ENCODE data around the gene BMAL1. TPM values are rescaled to one million over a fixed set of nuclear protein-coding genes. Genes with fewer than 3 reads are reported as not detected.
A peak's percentile ranks its signal among the peaks of the same experiment; 100 is the strongest.

Gene BMAL1
- total RNA-seq, 2 donors from 2014 or later, result 61.4 to 82.1 TPM

DNA sequence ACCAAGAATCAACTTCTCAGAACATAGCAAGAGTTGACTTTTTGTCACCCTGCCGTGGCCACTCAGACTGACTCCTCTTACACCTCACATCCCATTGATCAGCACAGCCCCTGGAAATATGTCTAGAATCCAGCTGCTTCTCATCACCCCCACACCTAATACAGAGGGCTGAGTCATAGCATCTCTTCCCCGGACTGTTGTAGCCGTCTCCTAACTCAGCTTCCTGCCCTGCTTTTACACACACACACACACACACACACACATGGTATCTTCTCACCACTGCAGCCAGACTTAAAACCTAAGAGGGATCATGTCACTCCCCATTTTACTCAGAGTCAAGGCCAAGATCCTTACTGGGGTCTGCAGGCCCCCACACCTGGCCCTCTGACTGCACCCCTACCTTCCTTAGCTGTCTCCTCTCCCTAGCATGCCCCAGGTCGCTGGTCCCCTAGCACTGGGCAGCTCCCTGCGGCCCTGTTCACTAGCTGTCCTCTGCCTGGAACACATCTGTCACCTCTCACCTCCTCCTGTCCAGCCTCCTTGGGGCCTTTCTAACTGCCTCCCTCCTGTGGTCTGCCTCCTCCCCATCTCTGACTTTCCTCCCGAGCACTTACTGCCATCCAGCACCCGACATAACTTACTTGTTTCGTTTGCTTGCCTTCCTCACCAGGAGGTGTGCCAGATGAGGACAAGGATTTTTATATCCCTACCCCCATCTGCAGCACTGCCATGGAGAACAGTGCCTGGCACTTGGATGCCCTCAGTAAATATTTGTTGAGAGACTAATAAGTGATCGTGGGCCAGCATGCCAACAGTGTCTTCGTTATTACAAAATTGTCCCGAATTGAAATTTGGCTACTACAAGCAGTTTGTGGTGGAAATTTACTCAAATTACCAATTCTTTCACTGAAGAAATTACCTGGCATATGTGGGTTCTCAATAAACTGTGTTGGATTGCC is 61.9 kb downstream of the BMAL1 start:
- no peaks in the 10 kb centered on the region for H3K9me3 Mint-ChIP-seq
- H3K4me1 Mint-ChIP-seq (ENCODE audit: low read depth in 2 of 2), result peaks cover 58 to 59% of the 10 kb centered on the region in 2 donors
- peak; percentile 72 for DNase-seq (ENCODE audit: low spot score)
- peak overlapping the region; percentile 81 for H3K4me3 Mint-ChIP-seq
- peak overlapping the region; percentile 79 to 86 for H3K27ac Mint-ChIP-seq
- ATAC-seq, result peak; percentile 70 to 78
- no peaks in the 10 kb centered on the region for H3K36me3 Mint-ChIP-seq
- no peaks in the 10 kb centered on the region for H3K27me3 Mint-ChIP-seq

DNA sequence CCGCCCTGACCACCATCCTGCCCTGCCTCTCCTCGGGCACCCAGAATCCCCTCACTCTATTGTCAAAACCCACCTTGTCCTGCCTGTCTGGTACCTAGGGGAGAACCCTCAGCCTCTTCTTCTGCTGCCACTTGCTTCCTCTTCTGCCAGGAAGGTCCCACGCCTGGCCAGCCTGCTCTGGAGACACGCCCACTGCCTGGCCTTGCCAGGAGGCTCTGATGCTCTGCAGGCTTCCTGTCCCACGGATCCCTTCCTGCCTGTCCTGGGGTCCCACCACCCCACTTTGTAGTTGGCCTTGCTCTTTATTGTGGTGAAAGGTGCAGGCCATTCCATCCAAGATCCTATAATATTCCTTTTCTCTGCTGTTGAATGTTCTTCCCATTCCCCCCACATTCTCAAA is 63.4 kb downstream of the BMAL1 start:
- DNase-seq (ENCODE audit: low spot score) (no peak), ATAC-seq (no peak)
- no peaks in the 10 kb centered on the region for H3K27me3 Mint-ChIP-seq
- peak overlapping the region; percentile 36 to 86 for H3K27ac Mint-ChIP-seq
- peaks cover 57 to 66% of the 10 kb centered on the region in 2 donors for H3K4me1 Mint-ChIP-seq (ENCODE audit: low read depth in 2 of 2)
- H3K4me3 Mint-ChIP-seq, result no peak overlapping the region
- no peaks in the 10 kb centered on the region for H3K9me3 Mint-ChIP-seq
- no peaks in the 10 kb centered on the region for H3K36me3 Mint-ChIP-seq

DNA sequence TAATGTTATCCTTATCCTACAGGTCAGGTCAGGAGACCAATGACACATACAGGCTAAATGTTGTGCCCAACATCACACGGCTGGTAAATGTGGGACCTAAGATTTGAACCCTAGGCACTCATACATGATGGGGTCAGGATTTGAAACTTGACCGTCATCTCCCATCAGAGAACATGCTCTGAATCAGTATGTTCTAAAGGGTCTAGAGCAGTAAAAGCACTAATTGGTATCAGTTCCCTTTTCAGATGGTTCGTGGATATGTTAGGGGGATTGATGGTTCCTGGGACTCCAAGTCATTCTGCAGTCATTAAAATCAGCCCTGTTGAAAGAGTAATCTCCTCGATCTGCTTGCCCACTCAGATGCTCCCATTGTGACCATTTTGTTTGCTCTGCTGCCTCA is 65.5 kb downstream of the BMAL1 start:
- DNase-seq (ENCODE audit: low spot score) (no peak), ATAC-seq (no peak)
- Mint-ChIP-seq H3K9me3 (no peaks in the 10 kb centered on the region), H3K27me3 (no peaks in the 10 kb centered on the region), H3K36me3 (no peaks in the 10 kb centered on the region), H3K27ac (no peak overlapping the region), H3K4me1 (ENCODE audit: low read depth in 2 of 2) (peaks cover 60 to 73% of the 10 kb centered on the region in 2 donors), H3K4me3 (no peak overlapping the region)

DNA sequence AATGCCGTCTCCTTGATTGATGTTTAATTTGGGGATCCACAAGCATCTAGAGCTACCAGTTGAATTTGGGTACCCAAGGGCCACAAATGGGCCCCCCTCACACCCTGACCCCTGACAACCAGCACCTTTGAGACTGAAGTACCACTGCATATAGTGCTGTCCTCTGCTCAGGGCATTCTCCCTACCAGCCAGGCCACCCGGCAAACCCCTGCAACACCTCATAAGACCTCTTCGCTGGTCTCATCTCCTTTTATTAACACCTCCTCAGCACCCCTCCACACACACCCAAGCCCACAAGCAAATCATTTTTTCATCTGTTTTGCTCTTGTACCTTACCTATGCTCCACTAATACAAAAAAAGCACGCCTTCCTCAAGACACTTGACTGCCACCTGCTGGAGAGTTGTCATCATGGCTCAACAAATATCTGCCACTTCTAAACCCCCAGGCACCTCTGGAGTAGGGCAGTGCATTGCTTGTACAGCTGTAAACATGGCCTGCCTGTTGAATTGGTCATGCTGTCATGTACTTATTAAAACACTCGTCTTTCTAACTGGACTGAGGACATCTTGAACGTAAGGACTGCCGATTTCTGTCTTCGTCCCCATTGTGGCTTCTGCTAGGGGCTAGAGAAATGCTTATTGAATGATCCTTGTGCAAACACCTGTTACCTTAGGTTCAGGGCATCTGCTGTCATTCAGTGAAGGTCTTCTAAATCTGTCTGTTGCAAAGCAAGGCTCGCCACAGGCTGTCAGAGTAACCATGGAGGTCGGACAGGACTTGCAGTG is 66.5 kb downstream of the BMAL1 start:
- Mint-ChIP-seq H3K27me3 (no peaks in the 10 kb centered on the region), H3K27ac (peak overlapping the region in 1 of 2 donors; percentile 32), H3K4me1 (ENCODE audit: low read depth in 2 of 2) (peaks cover 56 to 69% of the 10 kb centered on the region in 2 donors), H3K9me3 (no peaks in the 10 kb centered on the region), H3K36me3 (no peaks in the 10 kb centered on the region), H3K4me3 (no peak overlapping the region)
- ATAC-seq, result peak; percentile 57 to 71
- no peak for DNase-seq (ENCODE audit: low spot score)

DNA sequence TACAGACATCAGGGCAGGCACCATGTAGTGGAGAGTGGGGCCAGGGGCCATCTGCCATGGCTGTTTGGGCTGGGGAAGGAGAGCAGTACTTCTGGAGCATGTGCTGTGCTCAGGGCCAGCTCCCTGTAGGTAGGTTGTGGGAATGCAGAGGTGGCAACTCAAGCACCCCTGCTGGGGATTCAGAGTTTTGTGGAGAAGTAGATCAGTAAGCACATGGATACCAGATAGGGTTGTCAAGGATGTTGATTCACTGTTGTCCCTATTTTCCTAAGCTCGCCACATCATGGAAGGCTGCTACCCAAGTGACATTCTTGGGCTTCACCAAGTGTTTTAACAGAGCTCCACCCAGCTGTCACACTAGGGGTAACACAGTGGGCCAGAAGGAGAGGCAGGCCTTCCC is 67.2 kb downstream of the BMAL1 start:
- no peak for ATAC-seq
- H3K4me1 Mint-ChIP-seq (ENCODE audit: low read depth in 2 of 2), result peaks cover 49 to 63% of the 10 kb centered on the region in 2 donors
- H3K4me3 Mint-ChIP-seq, result no peak overlapping the region
- H3K9me3 Mint-ChIP-seq, result no peaks in the 10 kb centered on the region
- no peak for DNase-seq (ENCODE audit: low spot score)
- no peaks in the 10 kb centered on the region for H3K27me3 Mint-ChIP-seq
- no peak overlapping the region for H3K27ac Mint-ChIP-seq
- no peaks in the 10 kb centered on the region for H3K36me3 Mint-ChIP-seq

DNA sequence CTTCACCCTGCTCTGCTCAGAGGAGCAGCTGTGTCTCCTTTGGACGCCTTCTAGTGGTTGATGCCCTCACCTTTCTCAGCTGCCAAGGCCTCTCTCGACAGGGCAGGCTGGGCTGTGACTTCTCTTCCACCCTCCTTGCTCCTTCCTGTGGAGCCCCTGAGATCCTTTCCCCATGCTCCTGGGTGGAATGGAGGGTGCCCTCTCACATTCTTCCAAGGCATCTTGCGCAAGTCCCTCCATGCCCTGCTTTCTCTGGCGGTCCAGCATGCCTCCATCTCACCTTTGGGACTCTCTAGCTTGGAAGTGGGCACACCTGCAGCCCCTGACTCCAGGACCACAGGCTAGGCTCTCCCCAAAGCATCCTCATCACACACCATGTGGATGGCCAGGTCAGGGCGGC is 68.9 kb downstream of the BMAL1 start:
- peaks cover 5% of the 10 kb centered on the region for H3K36me3 Mint-ChIP-seq
- peaks cover 41 to 57% of the 10 kb centered on the region in 2 donors for H3K4me1 Mint-ChIP-seq (ENCODE audit: low read depth in 2 of 2)
- no peaks in the 10 kb centered on the region for H3K9me3 Mint-ChIP-seq
- no peaks in the 10 kb centered on the region for H3K27me3 Mint-ChIP-seq
- DNase-seq (ENCODE audit: low spot score) (no peak), ATAC-seq (no peak)
- no peak overlapping the region for H3K4me3 Mint-ChIP-seq
- peak overlapping the region in 1 of 2 donors; percentile 66 for H3K27ac Mint-ChIP-seq

DNA sequence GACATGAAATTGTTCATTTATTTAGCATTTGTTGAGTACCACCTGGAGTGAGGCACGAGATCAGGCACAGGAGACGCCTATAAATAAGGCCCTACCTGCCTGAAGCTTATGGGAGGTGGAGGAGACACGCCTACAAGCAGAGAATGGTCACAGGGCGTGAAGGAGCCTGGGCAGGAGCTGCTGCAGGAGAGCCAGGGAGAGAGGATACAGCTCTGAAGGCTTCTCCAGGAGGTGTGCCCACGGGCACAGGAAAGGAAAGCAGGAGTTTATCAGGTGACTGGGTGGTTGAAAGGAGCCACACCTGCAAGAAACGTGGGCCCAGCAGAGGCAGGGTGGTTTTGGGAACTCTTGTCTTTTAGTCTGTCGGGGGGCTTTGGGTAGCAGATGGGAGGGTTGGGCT is 70.3 kb downstream of the BMAL1 start:
- Mint-ChIP-seq H3K4me3 (peak overlapping the region; percentile 13), H3K36me3 (peaks cover 12% of the 10 kb centered on the region), H3K27ac (peak overlapping the region; percentile 63 to 84), H3K4me1 (ENCODE audit: low read depth in 2 of 2) (peaks cover 48 to 56% of the 10 kb centered on the region in 2 donors), H3K9me3 (no peaks in the 10 kb centered on the region), H3K27me3 (no peaks in the 10 kb centered on the region)
- ATAC-seq, result no peak
- DNase-seq (ENCODE audit: low spot score), result no peak

DNA sequence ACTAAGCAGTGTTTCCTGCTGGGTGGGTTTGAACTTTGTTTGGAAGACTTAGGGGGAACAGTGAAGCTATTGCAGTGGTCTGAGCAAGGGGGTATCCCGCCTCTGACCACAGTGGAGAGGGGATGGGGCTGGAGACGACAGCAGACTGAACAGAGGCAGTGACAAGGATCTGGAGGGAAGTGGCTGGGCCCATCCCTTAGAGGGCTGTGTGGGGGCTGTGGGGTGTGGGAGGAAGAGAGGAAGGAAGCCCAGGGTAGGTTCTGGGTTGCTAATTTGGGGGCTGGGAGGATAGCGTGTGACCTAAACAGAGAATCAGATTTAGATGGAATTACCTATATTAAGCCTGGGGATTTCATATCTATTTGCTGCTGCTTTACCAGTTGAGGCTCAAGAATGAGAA is 70.7 kb downstream of the BMAL1 start:
- H3K36me3 Mint-ChIP-seq, result peaks cover 12% of the 10 kb centered on the region
- ATAC-seq (peak in 1 of 2 donors; percentile 43), DNase-seq (ENCODE audit: low spot score) (no peak)
- H3K9me3 Mint-ChIP-seq, result no peaks in the 10 kb centered on the region
- H3K27me3 Mint-ChIP-seq, result no peaks in the 10 kb centered on the region
- H3K27ac Mint-ChIP-seq, result peak overlapping the region; percentile 63 to 84
- H3K4me1 Mint-ChIP-seq (ENCODE audit: low read depth in 2 of 2), result peaks cover 48 to 56% of the 10 kb centered on the region in 2 donors
- H3K4me3 Mint-ChIP-seq, result peak overlapping the region; percentile 13

DNA sequence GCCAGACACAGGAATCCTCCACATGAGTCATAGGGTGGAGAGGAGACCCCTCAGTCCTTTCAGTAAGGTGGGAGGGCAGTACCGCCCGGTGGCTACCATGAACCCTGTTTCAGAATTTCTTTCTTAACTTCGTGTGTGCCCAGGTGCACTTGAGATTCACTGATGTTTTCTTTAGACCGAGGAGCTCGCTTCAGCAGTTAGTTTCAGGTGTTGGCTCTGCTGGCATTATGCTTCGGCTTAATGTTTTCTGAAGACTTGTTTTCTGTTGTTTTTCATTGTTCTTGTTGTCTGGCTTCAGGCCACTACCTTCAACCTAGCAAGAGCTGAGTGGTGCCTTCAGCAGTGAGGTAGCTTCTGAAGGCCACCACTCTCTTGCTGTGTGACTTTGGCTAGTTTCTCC is 71.5 kb downstream of the BMAL1 start:
- H3K27ac Mint-ChIP-seq, result peak overlapping the region; percentile 63 to 64
- DNase-seq (ENCODE audit: low spot score), result no peak
- H3K9me3 Mint-ChIP-seq, result no peaks in the 10 kb centered on the region
- no peaks in the 10 kb centered on the region for H3K27me3 Mint-ChIP-seq
- H3K36me3 Mint-ChIP-seq, result peaks cover 12% of the 10 kb centered on the region
- H3K4me3 Mint-ChIP-seq, result no peak overlapping the region
- peaks cover 45 to 50% of the 10 kb centered on the region in 2 donors for H3K4me1 Mint-ChIP-seq (ENCODE audit: low read depth in 2 of 2)
- no peak for ATAC-seq

DNA sequence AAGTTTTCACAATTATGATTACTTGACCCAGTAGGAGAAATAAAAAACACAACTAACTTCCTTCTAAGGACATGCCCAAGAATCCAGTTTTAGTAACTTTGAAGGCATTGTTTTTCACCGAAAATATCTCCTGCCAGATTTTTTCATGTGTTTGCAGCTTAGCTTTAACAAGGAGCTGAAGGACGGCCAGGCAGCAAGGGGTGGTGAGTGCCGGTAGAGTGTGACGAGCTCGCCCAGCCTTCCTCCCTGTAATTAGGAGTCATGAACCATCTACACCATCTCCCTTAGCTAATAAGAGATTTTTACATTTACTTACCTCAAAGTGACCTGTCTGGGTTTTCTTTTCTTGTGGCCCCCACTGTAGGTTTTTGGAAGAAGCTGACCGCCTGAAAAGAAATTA is 72.0 kb downstream of the BMAL1 start:
- no peaks in the 10 kb centered on the region for H3K27me3 Mint-ChIP-seq
- H3K4me3 Mint-ChIP-seq, result no peak overlapping the region
- no peaks in the 10 kb centered on the region for H3K9me3 Mint-ChIP-seq
- no peak for DNase-seq (ENCODE audit: low spot score)
- ATAC-seq, result no peak
- H3K4me1 Mint-ChIP-seq (ENCODE audit: low read depth in 2 of 2), result peaks cover 40 to 48% of the 10 kb centered on the region in 2 donors
- H3K27ac Mint-ChIP-seq, result peak overlapping the region in 1 of 2 donors; percentile 64
- H3K36me3 Mint-ChIP-seq, result peaks cover 12% of the 10 kb centered on the region

DNA sequence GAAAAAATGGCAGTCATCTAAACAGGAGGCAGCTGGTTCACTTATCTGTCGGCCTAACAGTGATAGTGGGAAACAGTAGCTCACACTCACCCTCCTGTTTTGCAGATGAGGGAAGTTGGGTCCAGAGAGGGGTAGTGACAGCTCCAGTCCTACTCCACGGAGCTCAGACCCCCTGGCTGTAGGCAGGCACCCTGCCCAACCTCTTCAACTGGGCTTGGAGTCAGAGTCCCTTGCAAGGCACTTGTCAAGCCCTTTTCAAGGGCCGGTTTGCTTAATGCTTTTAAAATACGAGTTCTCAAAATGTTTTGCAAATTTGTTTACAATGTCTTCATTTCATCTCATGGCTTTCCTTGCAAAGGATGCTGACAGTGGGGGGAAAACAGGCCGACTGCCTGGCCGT is 75.1 kb downstream of the BMAL1 start:
- no peaks in the 10 kb centered on the region for H3K9me3 Mint-ChIP-seq
- peaks cover 12% of the 10 kb centered on the region for H3K36me3 Mint-ChIP-seq
- H3K4me3 Mint-ChIP-seq, result no peak overlapping the region
- no peaks in the 10 kb centered on the region for H3K27me3 Mint-ChIP-seq
- ATAC-seq (no peak), DNase-seq (ENCODE audit: low spot score) (no peak)
- H3K4me1 Mint-ChIP-seq (ENCODE audit: low read depth in 2 of 2), result peaks cover 25 to 27% of the 10 kb centered on the region in 2 donors
- no peak overlapping the region for H3K27ac Mint-ChIP-seq

DNA sequence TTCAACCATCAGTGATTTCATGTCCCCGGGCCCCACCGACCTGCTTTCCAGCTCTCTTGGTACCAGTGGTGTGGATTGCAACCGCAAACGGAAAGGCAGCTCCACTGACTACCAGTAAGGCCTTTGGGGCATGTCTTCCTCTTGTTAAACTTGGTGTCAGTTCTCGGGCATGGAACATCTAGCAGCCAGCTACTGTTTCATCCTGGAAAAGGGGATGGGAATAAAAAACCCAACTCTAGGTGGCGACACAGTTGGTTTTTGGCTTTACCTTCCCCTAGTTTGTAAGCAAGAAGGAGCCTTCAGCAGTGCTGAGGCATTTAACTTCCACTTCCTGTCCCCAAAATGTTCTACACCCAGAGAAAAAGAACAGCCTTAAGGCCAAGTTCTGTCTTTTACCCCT is 76.7 kb downstream of the BMAL1 start:
- peaks cover 15 to 17% of the 10 kb centered on the region in 2 donors for H3K4me1 Mint-ChIP-seq (ENCODE audit: low read depth in 2 of 2)
- H3K36me3 Mint-ChIP-seq, result peaks cover 12% of the 10 kb centered on the region
- ATAC-seq (no peak), DNase-seq (ENCODE audit: low spot score) (no peak)
- H3K27ac Mint-ChIP-seq, result no peak overlapping the region
- no peak overlapping the region for H3K4me3 Mint-ChIP-seq
- no peaks in the 10 kb centered on the region for H3K27me3 Mint-ChIP-seq
- H3K9me3 Mint-ChIP-seq, result no peaks in the 10 kb centered on the region

DNA sequence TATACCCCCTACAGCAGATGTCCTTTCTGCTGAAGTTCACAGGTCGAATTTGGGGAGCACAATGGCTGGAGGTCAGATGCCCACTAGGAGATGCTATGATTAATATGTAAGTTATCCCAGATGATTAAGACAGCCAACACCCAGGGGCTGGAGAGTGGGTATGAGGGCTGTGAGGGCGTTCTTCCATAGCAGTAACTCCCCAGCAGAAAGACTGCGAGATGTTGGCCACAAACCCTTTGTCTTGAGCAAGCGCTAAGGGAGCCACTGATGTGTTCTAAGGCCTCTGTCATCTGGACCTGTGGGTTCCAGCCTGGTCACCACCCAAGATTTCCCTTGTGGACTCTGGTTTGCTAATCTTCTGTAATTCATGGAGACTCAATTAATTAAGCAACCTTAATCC is 77.6 kb downstream of the BMAL1 start:
- ATAC-seq (no peak), DNase-seq (ENCODE audit: low spot score) (no peak)
- Mint-ChIP-seq H3K27ac (no peak overlapping the region), H3K36me3 (peaks cover 12% of the 10 kb centered on the region), H3K9me3 (no peaks in the 10 kb centered on the region), H3K27me3 (no peaks in the 10 kb centered on the region), H3K4me3 (no peak overlapping the region), H3K4me1 (ENCODE audit: low read depth in 2 of 2) (peaks cover 15 to 17% of the 10 kb centered on the region in 2 donors)

DNA sequence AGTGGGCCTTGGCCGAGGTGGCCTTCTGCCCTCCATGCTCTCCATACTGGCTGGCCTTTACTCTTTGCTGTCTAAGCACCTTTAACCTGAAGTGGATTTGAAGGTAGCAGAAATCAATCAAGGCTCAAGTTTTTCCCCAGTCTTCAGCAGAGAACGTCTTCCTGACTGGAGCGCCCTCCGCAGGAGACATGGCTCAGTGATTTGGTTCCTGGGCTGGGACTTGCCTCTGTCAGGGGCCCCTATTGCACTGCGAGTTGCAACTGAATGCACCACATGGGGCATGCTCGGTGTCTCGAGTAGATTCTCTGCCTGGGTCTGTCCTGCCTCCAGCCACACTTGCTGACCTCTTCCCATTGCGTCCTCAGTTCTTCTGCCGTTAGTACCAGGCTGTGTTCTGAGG is 79.6 kb downstream of the BMAL1 start:
- DNase-seq (ENCODE audit: low spot score), result no peak
- no peak overlapping the region for H3K4me3 Mint-ChIP-seq
- no peak for ATAC-seq
- H3K4me1 Mint-ChIP-seq (ENCODE audit: low read depth in 2 of 2), result peaks cover under 1 to 5% of the 10 kb centered on the region in 2 donors
- H3K36me3 Mint-ChIP-seq, result no peaks in the 10 kb centered on the region
- no peak overlapping the region for H3K27ac Mint-ChIP-seq
- H3K9me3 Mint-ChIP-seq, result no peaks in the 10 kb centered on the region
- no peaks in the 10 kb centered on the region for H3K27me3 Mint-ChIP-seq
